Stimulated activated CD4-positive, alpha-beta T cell treated with anti-CD3 and anti-CD28 coated beads, Interleukin-15, amount 100 ng/mL, for 24 hours (primary cell): ENCODE measurements around the gene CARD14.

Experiments used
- DNase-seq: peaks from one replicate; pipeline ENCODE4 v3.0.0-alpha.2; 2020

Gene CARD14

GRCh38 chr17:80254396-80255251 lies 84.8 kb downstream of the CARD14 start:
- peak; percentile 77 for DNase-seq

GRCh38 chr17:80256034-80256350 lies 86.2 kb downstream of the CARD14 start:
- no peak for DNase-seq

GRCh38 chr17:80257716-80258213 lies 87.9 kb downstream of the CARD14 start:
- no peak for DNase-seq

DNA sequence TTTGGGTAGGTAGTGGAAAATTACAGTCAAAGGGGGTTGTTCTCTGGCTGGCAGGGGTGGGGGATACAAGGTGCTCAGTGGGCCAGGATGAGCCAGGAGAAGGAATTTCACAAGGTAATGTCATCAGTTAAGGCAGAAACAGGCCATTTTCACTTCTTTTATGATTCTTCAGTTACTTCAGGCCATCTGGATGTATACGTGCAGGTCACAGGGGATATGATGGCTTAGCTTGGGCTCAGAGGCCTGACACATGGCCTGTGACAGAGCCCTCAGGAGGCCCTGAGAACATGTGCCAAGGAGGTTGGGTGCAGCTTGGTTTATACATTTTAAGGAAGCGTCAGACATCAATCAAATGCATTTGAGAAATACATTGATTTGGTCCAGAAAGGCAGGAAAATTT lies 88.5 kb downstream of the CARD14 start:
- peak; percentile 45 for DNase-seq
